ENCODE measurements around the gene NES. TPM values are rescaled to one million over a fixed set of nuclear protein-coding genes. Genes with fewer than 3 reads are reported as not detected.

Gene NES
- total RNA-seq, 1 experiment from 2014 or later = 8.4 TPM

DNA sequence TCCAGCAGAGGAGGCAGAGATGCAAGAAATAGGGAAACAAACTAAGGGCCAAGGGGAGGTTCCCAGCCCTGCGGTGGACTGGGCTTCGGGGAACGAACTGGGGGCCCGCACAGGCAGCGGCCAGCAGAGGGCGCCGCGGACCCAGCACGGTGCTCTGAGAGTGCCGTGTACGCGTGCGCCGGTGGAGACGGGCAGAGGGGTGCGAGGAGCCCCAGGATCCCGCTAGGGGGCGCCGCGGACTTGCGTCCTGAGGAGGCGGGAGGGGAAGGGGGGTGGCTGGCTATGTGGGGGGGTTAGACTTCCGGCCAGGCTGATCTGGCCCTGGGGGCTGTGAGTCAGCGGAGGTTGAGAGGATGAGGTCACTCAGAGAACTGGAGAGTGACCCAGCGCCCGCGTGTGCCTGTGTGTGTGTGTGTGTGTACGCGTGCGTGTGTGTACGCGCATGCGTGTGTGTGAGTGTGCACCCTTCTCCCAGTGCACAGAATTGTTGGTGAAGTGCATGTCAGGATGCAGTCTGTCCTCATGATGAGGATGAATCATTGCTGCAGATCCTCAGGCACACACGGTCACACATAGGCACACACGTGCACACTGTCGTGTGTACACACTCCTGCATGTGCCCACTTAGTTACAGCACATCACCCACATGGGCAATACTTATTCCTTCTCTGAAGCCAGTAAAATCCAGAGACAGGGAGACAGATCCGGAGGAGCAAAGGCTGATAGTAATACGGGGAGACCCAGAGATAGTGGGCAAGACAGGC is 17.0 kb downstream of the NES start:
- H3K4me3 ChIP-seq (replicated peaks in 1 of 2; ENCODE audit: low read depth in 1 of 2, low read length in 2 of 2) = peak overlapping the region; percentile 69 to 90
- TF ChIP-seq ZNF274 (IDR thresholded peaks at IDR 0.05; ENCODE audit: low read depth, low read length) (no peak), JUND (IDR thresholded peaks at IDR 0.05) (no peak), YY1 (IDR thresholded peaks at IDR 0.05; ENCODE audit: extremely low read depth, insufficient replicate concordance, low read depth, low read length) (peak; percentile 31), POLR2AphosphoS5 (IDR thresholded peaks at IDR 0.05; ENCODE audit: low read depth, low read length) (peak; percentile 91), ELF1 (IDR thresholded peaks at IDR 0.05; ENCODE audit: borderline replicate concordance, low read depth) (no peak), POLR2A (IDR thresholded peaks at IDR 0.05; ENCODE audit: borderline replicate concordance, extremely low read depth, insufficient read depth, insufficient read length) (peak; percentile 76), EGR1 (IDR thresholded peaks at IDR 0.05; ENCODE audit: low read depth) (no peak), CEBPB (IDR thresholded peaks at IDR 0.05; ENCODE audit: low read depth) (no peak), TCF7L2 (IDR thresholded peaks at IDR 0.05; ENCODE audit: borderline replicate concordance, extremely low read depth, insufficient read depth, insufficient read length) (peak; percentile 55), RAD21 (IDR thresholded peaks at IDR 0.05; ENCODE audit: low read depth) (no peak), FOSL1 (IDR thresholded peaks at IDR 0.05; ENCODE audit: low read depth) (no peak), EZH2 (IDR thresholded peaks at IDR 0.05) (no peak), SIN3A (IDR thresholded peaks at IDR 0.05; ENCODE audit: low read depth) (no peak), SP1 (IDR thresholded peaks at IDR 0.05; ENCODE audit: low read depth) (no peak), SRF (IDR thresholded peaks at IDR 0.05; ENCODE audit: low read depth) (no peak), EZH2phosphoT487 (IDR thresholded peaks at IDR 0.05; ENCODE audit: borderline replicate concordance) (no peak), ZFX (IDR thresholded peaks at IDR 0.05) (no peak), CBX3 (IDR thresholded peaks at IDR 0.05; ENCODE audit: low read depth) (no peak)
- TF ChIP-seq, protein P1, sequence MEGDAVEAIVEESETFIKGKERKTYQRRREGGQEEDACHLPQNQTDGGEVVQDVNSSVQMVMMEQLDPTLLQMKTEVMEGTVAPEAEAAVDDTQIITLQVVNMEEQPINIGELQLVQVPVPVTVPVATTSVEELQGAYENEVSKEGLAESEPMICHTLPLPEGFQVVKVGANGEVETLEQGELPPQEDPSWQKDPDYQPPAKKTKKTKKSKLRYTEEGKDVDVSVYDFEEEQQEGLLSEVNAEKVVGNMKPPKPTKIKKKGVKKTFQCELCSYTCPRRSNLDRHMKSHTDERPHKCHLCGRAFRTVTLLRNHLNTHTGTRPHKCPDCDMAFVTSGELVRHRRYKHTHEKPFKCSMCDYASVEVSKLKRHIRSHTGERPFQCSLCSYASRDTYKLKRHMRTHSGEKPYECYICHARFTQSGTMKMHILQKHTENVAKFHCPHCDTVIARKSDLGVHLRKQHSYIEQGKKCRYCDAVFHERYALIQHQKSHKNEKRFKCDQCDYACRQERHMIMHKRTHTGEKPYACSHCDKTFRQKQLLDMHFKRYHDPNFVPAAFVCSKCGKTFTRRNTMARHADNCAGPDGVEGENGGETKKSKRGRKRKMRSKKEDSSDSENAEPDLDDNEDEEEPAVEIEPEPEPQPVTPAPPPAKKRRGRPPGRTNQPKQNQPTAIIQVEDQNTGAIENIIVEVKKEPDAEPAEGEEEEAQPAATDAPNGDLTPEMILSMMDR (IDR thresholded peaks at IDR 0.05 in 2 of 3, conservative IDR thresholded peaks at IDR 0.05 in 1 of 3; ENCODE audit: borderline replicate concordance in 1 of 3, insufficient read depth in 1 of 3, low read depth in 2 of 3, low read length in 2 of 3) = peak in 2 of 3 experiments; percentile 99; a peak in 4 of 6 replicates
- TF ChIP-seq, protein P2, sequence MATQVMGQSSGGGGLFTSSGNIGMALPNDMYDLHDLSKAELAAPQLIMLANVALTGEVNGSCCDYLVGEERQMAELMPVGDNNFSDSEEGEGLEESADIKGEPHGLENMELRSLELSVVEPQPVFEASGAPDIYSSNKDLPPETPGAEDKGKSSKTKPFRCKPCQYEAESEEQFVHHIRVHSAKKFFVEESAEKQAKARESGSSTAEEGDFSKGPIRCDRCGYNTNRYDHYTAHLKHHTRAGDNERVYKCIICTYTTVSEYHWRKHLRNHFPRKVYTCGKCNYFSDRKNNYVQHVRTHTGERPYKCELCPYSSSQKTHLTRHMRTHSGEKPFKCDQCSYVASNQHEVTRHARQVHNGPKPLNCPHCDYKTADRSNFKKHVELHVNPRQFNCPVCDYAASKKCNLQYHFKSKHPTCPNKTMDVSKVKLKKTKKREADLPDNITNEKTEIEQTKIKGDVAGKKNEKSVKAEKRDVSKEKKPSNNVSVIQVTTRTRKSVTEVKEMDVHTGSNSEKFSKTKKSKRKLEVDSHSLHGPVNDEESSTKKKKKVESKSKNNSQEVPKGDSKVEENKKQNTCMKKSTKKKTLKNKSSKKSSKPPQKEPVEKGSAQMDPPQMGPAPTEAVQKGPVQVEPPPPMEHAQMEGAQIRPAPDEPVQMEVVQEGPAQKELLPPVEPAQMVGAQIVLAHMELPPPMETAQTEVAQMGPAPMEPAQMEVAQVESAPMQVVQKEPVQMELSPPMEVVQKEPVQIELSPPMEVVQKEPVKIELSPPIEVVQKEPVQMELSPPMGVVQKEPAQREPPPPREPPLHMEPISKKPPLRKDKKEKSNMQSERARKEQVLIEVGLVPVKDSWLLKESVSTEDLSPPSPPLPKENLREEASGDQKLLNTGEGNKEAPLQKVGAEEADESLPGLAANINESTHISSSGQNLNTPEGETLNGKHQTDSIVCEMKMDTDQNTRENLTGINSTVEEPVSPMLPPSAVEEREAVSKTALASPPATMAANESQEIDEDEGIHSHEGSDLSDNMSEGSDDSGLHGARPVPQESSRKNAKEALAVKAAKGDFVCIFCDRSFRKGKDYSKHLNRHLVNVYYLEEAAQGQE (IDR thresholded peaks at IDR 0.05; ENCODE audit: low read depth) = no peak
- TF ChIP-seq, protein P3, sequence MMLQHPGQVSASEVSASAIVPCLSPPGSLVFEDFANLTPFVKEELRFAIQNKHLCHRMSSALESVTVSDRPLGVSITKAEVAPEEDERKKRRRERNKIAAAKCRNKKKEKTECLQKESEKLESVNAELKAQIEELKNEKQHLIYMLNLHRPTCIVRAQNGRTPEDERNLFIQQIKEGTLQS (IDR thresholded peaks at IDR 0.05) = no peak

More for the DNA sequence above, 17.0 kb downstream of the NES start:
- POLR2A ChIA-PET = interaction anchor here (1.2 to 3.4 kb wide), 8 partner anchors 10 to 156 kb away, joined by 3 to 33 read pairs (median 6); partner anchors contain the start of genes CRABP2, NES and PRCC
- Histone ChIP-seq H3K9ac (ENCODE audit: low read length) (peak overlapping the region; percentile 87), H3K27ac (ENCODE audit: low read depth, low read length) (peak overlapping the region; percentile 99), H4K20me1 (ENCODE audit: insufficient read depth) (peaks cover 6% of the 10 kb centered on the region; the same call in 1 of the 2 replicates), H3K27me3 (ENCODE audit: insufficient read depth, low read length) (no peaks in the 10 kb centered on the region), H3K9me3 (ENCODE audit: control insufficient read depth in 1 of 2, insufficient read depth in 1 of 2, low read depth in 1 of 2, low read length in 2 of 2) (no peaks in the 10 kb centered on the region), H3K79me2 (ENCODE audit: insufficient read depth, low read length) (peaks cover 60% of the 10 kb centered on the region), H3K36me3 (ENCODE audit: control insufficient read depth in 1 of 2, insufficient read depth in 2 of 2, low read length in 2 of 2) (peaks cover 7 to 17% of the 10 kb centered on the region in 2 experiments; a peak in 2 of 4 replicates), H3K9me2 (ENCODE audit: insufficient read depth) (no peaks in the 10 kb centered on the region), H2AFZ (ENCODE audit: low read depth, low read length, poor library complexity, severe bottlenecking) (no peak overlapping the region), H3K4me1 (ENCODE audit: control insufficient read depth in 1 of 2, insufficient read depth in 2 of 2, low read length in 2 of 2) (peaks cover 46 to 77% of the 10 kb centered on the region in 2 experiments), H3K4me2 (ENCODE audit: low read length) (peak overlapping the region; percentile 94)
- ATAC-seq (peak; percentile 74), DNase-seq (ENCODE audit: low read depth, low spot score) (peak; percentile 94)
- TSS peak; percentile 87 for BruUV-seq (replicated peaks)
- intact Hi-C loops (cut with micrococcal nuclease) = loop anchor here (1.0 kb wide), 3 partner anchors 18 to 65 kb away; partner anchors contain the start of gene CRABP2
- RAD21 ChIA-PET (ENCODE audit: low non-redundant PET in 1 of 2, low total read pairs in 2 of 2, uncharacterized antibody in 2 of 2, unreplicated experiment in 2 of 2) = interaction anchor here in 1 of 2 experiments (1.3 kb wide), 1 partner anchor 17 kb away, joined by 4 read pairs; the partner anchor contains the start of gene NES
- CTCF ChIA-PET = interaction anchor here (0.6 to 4.2 kb wide), 10 partner anchors 11 to 268 kb away, joined by 3 to 28 read pairs (median 12); partner anchors contain the start of genes CRABP2 and NES
